Pancreas (tissue), 10 donors: ENCODE results near the gene PTEN. TPM values are rescaled to one million over a fixed set of nuclear protein-coding genes. Genes with fewer than 3 reads are reported as not detected.

Experiments
- ATAC-seq, 4 donors: fragments of 200-7000 bp; cut with Tn5 transposase; one replicate each; pipeline versions ENCODE4 v1.8.0 to v1.9.1; 2020; ENCODE audit warnings: mild to moderate bottlenecking in 4 of 4, moderate library complexity in 4 of 4
- DNase-seq, 6 donors: peaks; one replicate each; pipeline ENCODE4 v3.0.0-alpha.2; 2020
- FAIRE-seq: peaks from 2 replicates; lab custom pipeline; 2012; peaks lifted over from hg19 to GRCh38; lab: Jason Lieb, UNC
- H3K27ac ChIP-seq, 4 donors: fragments of 200-600 bp; sonication (generic); 1 replicate in 3 of 4; 2 replicates in 1 of 4; pipeline versions ENCODE4 v1.5.0 to v1.8.0; 2020
- H3K27me3 ChIP-seq, 4 donors: fragments of 200-600 bp; one replicate each; pipeline ENCODE4 v1.8.0; 2021
- H3K36me3 ChIP-seq, 3 donors: fragments of 200-600 bp; sonication (generic) in 1 of 3; one replicate each; pipeline versions ENCODE4 v1.5.0 to v1.8.0; 2020 to 2021
- H3K4me1 ChIP-seq, 3 donors: fragments of 200-600 bp; one replicate each; pipeline ENCODE4 v1.8.0; 2021
- H3K4me3 ChIP-seq, 4 donors: fragments of 200-600 bp; sonication (generic) in 2 of 4; one replicate each; pipeline versions ENCODE4 v1.5.0 to v1.8.0; 2020 to 2021
- H3K9me3 ChIP-seq, 4 donors: fragments of 200-600 bp; one replicate each; pipeline ENCODE4 v1.8.0; 2021
- WGBS, 2 donors: extraction: QIAGEN DNeasy Blood & Tissue Kit; methylation state at CpG; one replicate each; pipeline ENCODE4 v1.1.7; 2013; 5-methylcytosine and 5-hydroxymethylcytosine counted together
- intact Hi-C, 3 donors: fragments of 100-400 bp; cut with DNase I; formaldehyde crosslinking; loops; one replicate each; pipeline versions ENCODE4 v1.11.1 to v1.14.2; 2022
- polyA plus RNA-seq, 2 donors: library from polyadenylated mRNA; stranded (reverse); fragments of 200-250 nt; gene quantifications; one replicate each; pipeline ENCODE4 v1.2.3, GENCODE V29; 2013
- total RNA-seq, 6 donors: library from RNA; stranded (reverse); fragmentation: NEBNext Ultra II Directional in 4 of 6; extraction: Animal tissue kit (Norgen Biotek cat#: 25700) in 4 of 6; gene quantifications; one replicate each; pipeline versions ENCODE4 v1.2.1 to v1.2.4, GENCODE V29; 2021 to 2023
- TF ChIP-seq, protein P1 (sequence below), 4 donors: fragments of 200-600 bp; sonication (generic) in 3 of 4; IDR thresholded peaks; one replicate each; pipeline versions ENCODE4 v1.5.0 to v1.8.0; 2021; ENCODE audit warnings: antibody characterized with exemption in 4 of 4
- donor health status: healthy with polysubstance abuse.
- donor health status: DM: no; HTN: no; CAD: no; lungs with moderate emphysema.
- donor health status: DM: no; HTN: no; CAD: no.
- donor health status: control.
- donor health status: control.
- donor health status: Bipolar disorder and iron deficiency.
- donor health status: DM: yes; HTN: yes; CAD: no.
- donor health status: DM: no; HTN: no; CAD: no.
- donor health status: DM: no; HTN: no; CAD: no.
- donor health status: DM: yes; HTN: yes; CAD: no.

PTEN gene
- total and polyA plus RNA-seq, 8 donors = 19.2 to 64.1 (median 40.4) TPM

DNA sequence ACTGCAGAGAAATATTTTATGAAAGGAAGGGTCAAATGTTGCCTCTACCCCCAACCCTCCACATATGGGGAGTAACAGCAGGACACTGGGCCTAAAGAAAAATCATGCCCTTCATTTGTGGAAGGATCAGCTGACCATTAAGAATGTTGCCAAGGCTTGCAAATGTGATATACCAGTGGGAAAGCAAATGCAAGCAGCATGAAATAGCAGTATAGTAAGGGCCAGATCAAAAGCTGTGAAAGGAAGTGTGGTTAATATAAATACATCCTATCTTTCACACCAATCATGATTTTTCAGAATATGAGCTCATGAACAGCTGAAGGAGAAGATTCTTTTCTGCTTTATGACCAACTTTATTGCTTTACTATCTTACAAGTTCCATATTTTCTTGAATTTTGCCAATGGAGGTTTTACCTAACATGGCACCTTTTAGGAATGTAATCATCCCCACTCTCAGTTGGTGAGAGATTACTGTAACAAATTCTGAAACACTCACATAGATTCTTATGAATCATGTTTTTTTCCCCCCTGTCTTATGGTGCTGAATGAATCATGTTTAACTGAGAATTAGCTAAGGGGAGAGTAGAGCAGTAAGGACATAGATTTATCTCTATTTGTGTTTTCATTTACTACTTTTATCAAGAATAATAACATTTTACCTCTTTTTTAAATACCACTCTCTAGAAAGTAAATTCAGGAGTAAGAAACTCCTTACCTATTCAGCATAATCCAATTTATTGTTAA lies 33.3 kb upstream of the PTEN start:
- intact Hi-C loops = no loop called here
- ATAC-seq (no peak), FAIRE-seq (no peak), DNase-seq (no peak)
- Histone ChIP-seq H3K27ac (no peak overlapping the region), H3K36me3 (no peaks in the 10 kb centered on the region), H3K9me3 (no peaks in the 10 kb centered on the region), H3K4me3 (no peak overlapping the region), H3K4me1 (no peaks in the 10 kb centered on the region), H3K27me3 (no peaks in the 10 kb centered on the region)
- TF ChIP-seq, protein P1, sequence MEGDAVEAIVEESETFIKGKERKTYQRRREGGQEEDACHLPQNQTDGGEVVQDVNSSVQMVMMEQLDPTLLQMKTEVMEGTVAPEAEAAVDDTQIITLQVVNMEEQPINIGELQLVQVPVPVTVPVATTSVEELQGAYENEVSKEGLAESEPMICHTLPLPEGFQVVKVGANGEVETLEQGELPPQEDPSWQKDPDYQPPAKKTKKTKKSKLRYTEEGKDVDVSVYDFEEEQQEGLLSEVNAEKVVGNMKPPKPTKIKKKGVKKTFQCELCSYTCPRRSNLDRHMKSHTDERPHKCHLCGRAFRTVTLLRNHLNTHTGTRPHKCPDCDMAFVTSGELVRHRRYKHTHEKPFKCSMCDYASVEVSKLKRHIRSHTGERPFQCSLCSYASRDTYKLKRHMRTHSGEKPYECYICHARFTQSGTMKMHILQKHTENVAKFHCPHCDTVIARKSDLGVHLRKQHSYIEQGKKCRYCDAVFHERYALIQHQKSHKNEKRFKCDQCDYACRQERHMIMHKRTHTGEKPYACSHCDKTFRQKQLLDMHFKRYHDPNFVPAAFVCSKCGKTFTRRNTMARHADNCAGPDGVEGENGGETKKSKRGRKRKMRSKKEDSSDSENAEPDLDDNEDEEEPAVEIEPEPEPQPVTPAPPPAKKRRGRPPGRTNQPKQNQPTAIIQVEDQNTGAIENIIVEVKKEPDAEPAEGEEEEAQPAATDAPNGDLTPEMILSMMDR (IDR thresholded peaks at IDR 0.05) = no peak

DNA sequence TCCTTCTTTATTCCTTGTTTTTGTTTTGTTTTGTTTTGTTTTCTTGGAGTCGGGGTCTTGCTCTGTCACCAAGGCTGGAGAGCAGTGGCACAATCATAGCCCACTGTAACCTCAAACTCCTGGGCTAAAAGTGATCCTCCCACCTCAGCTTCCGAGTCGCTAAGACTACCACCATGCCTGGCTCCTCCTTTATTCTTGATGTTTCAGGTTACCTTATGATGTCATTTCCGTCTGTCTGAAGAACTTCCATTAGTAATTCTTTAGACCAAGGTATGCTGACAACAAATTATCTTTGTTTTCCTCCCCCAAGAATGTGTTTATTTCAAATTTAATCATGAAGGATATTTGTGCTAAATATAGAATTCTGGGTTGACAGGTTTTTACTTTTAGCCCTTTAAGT lies 27.3 kb upstream of the PTEN start:
- ATAC-seq (no peak), FAIRE-seq (no peak), DNase-seq (no peak)
- Histone ChIP-seq H3K4me1 (no peaks in the 10 kb centered on the region), H3K9me3 (no peaks in the 10 kb centered on the region), H3K36me3 (no peaks in the 10 kb centered on the region), H3K27me3 (no peaks in the 10 kb centered on the region), H3K27ac (no peak overlapping the region), H3K4me3 (no peak overlapping the region)
- TF ChIP-seq, protein P1 (IDR thresholded peaks at IDR 0.05) = no peak
- intact Hi-C loops = no loop called here
- 81 to 93% methylated on average over 4 of the region's 4 CpGs for WGBS, 2 donors

DNA sequence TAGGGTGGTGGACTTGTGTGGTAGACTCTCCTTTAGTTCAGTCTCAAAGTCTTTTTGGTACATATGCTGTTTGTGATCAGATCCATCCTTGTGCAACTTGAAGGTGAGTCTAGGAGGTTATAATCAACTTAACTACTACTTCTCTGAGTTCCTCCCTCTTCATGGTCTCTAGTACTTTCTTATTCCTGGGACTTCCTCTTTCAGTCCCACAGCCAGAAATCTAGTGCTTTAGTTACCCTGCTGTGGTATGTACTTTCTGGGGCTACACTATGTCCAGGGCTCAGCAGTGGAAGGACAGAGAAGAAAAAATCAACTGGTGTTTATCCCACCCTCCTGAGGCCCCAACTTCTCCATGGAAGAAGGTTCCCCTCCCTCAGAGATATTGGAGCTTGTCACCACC lies 26.0 kb upstream of the PTEN start:
- no peaks in the 10 kb centered on the region for H3K4me1 ChIP-seq
- no peaks in the 10 kb centered on the region for H3K36me3 ChIP-seq
- no peak for ATAC-seq
- no peak overlapping the region for H3K4me3 ChIP-seq
- FAIRE-seq = no peak
- no peaks in the 10 kb centered on the region for H3K27me3 ChIP-seq
- TF ChIP-seq, protein P1 (IDR thresholded peaks at IDR 0.05) = no peak
- intact Hi-C loops = no loop called here
- no peaks in the 10 kb centered on the region for H3K9me3 ChIP-seq
- no peak overlapping the region for H3K27ac ChIP-seq
- DNase-seq = no peak

DNA sequence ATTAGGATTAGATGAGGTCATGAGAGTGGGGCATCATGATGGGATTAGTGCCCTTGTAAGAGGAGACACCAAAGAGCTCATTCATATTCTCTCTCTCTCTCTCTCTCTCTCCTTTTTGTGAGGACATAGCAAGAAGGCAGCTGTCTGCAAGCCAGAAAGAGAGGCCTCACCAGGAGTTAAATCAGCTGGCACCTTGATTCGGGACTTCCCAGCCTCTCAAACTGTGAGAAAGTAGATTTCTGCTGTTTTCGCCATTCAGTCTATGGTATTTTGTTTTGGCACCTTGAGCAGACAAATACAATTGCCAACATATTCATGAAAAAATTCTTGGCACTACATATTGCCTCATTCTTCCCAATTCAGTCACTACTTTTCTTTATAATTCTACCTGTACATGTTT lies 24.8 kb upstream of the PTEN start:
- H3K4me1 ChIP-seq = no peaks in the 10 kb centered on the region
- H3K36me3 ChIP-seq = no peaks in the 10 kb centered on the region
- no peak for FAIRE-seq
- H3K4me3 ChIP-seq = no peak overlapping the region
- intact Hi-C loops = no loop called here
- WGBS, 2 donors = 55 to 77% methylated on average over 2 of the region's 2 CpGs
- DNase-seq = no peak
- no peak for ATAC-seq
- no peak overlapping the region for H3K27ac ChIP-seq
- H3K9me3 ChIP-seq = no peaks in the 10 kb centered on the region
- TF ChIP-seq, protein P1 (IDR thresholded peaks at IDR 0.05) = no peak
- H3K27me3 ChIP-seq = no peaks in the 10 kb centered on the region

GRCh38 chr10:87841186-87841585 lies 22.2 kb upstream of the PTEN start:
- intact Hi-C loops = no loop called here
- H3K4me1 ChIP-seq = no peaks in the 10 kb centered on the region
- H3K27ac ChIP-seq = no peak overlapping the region
- no peaks in the 10 kb centered on the region for H3K9me3 ChIP-seq
- no peaks in the 10 kb centered on the region for H3K27me3 ChIP-seq
- 83 to 85% methylated on average over 3 of the region's 3 CpGs for WGBS, 2 donors
- H3K4me3 ChIP-seq = no peak overlapping the region
- no peak for ATAC-seq
- FAIRE-seq = no peak
- TF ChIP-seq, protein P1 (IDR thresholded peaks at IDR 0.05) = no peak
- DNase-seq = no peak
- no peaks in the 10 kb centered on the region for H3K36me3 ChIP-seq
